HG02642 (cell line): ENCODE measurements around the gene SPINK14.

Experiments used
- ATAC-seq: cut with Tn5 transposase; IDR thresholded peaks from one replicate; pipeline ENCODE4 v1.9.1; 2021; ENCODE audit warnings: mild to moderate bottlenecking; ENCODE audit not compliant: unreplicated experiment, poor library complexity

Gene SPINK14, protein sequence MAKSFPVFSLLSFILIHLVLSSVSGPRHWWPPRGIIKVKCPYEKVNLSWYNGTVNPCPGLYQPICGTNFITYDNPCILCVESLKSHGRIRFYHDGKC

DNA sequence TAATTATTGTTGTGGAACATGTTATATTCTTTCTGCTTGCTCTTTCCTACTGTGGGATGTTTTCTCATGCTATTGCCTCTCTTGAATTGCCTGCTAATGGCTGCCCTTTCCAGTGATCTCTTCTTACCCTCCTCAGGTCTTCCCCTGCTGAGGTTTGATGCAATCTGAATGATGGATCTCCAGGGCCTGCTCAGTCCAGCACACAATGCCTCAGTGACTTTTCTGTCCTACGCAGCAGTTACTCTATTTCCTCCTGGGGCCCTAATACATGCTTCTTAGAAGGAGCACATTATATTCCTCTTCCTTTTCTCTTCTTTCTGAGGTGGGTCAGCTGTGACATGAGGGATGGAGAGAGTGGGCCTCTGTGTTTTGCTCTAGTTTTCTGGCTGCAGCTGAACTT, at the start of gene SPINK14:
SPINK14 (plus strand) TSS at position 301 of the 400 bp plus-strand sequence. CDS start 1,187 bp downstream, outside the sequence.
- no peak for ATAC-seq

DNA sequence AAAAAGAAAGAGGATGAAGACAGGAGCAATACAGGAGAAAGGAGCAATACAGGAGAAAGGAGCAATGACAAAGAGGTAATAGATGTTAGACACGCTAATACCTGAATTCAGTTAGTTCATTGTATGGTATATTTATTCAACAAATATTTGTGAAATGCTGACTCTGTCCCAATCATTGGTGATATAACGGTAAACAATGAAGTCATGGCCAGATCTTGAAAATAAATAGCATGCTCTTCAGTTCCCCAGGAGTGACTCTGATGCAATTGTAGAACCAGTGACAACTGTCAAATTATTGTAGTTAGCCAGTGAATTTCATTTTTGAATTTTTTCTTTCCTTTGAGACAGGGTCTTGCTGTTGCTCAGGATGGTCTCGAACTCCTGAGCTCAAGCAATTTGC, 48.0 kb upstream of the SPINK14 start:
- no peak for ATAC-seq

DNA sequence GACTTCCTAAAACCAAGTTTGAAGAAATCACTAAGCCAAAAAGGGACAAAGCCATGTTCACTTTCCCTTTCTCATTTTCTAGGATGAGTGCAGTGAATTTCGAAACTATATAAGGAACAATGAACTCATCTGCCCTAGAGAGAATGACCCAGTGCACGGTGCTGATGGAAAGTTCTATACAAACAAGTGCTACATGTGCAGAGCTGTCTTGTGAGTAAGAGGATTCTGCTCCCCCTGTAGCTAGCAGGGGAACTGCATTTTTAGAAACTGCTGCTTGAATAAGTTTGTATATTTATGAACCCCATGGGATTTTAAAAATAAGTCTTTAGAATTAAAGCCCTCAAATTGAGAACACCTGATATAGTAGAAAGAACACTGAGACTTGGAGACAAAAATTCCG, 42.7 kb upstream of the SPINK14 start:
- ATAC-seq: no peak

DNA sequence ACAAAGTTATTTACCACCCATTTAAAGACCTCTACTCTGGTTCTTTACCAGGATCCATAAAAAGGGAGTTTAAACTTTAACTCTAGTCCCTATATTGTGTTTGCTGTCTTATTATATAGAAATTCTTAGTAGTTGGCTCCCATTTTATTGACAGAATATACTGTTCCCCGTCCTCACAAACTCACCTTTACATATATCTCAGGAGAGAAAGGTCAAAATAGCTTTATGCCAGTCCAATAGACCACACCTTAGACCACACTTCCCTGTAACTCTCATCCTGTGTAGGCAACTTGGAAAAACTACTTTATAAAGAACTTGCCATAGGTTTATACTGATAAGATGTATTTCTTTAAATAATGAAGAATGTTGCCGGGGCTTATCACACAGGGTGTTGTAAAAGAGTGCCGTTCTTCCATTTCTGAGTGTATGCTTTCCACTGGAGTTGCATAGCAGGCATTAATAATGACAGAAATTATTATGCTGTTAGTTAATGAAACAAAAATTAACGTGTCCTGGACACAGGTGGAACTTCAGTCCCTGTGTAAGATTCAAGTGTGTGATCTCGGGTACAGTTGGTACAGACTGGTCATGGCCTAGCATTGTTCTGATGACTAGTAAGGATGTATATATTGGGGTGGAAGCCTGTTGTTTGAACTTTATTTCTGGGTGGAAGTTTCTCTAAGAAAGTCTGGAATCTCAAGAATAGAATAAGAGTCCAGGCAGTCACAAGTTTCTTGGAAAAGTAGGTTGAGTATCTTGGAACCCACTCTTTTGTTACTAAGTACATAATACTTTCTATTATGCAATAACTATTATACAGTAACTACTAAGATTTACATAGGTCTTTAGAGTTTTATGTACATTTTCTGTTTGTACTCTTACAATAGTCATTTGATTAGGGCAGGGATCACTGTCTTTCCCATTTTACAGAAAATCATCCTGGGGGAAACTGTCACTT, 33.0 kb upstream of the SPINK14 start:
- no peak for ATAC-seq

DNA sequence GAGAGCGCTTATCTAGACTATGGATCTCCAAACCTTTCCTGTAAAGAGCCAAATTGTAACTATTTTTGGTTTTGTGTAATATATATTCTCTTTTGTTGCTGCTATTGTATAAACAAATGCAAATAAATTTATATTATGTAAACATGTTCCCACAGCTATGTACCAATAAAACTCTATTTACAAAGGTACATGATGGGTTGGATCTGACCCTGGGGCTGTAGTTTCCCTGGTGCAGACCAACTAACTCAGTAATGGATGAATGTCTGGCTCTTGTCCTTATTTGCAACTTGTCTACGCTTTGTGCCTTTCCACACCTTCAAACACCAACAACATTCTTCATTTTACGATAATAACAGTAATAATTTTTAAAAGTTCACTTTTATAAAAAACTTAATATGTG, 27.5 kb upstream of the SPINK14 start:
- ATAC-seq: no peak

DNA sequence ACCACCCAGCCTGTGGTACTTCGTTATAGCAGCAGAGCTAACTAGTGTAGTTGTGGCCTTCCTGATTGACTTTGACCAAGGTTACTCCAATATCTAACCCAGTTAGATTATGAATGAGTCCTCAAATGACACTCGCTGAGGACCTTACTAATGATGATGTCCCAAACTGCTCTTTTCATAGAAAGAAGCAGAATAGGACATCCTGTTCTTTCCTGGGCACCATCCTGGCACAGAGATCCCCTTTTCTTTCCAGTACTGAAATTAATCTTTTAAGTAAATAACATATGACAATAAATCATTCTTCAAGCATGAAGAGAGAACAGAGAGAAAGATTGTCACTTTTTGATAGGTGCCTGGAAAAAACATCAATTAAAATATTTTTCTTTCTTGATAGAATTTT, 26.7 kb upstream of the SPINK14 start:
- no peak for ATAC-seq

DNA sequence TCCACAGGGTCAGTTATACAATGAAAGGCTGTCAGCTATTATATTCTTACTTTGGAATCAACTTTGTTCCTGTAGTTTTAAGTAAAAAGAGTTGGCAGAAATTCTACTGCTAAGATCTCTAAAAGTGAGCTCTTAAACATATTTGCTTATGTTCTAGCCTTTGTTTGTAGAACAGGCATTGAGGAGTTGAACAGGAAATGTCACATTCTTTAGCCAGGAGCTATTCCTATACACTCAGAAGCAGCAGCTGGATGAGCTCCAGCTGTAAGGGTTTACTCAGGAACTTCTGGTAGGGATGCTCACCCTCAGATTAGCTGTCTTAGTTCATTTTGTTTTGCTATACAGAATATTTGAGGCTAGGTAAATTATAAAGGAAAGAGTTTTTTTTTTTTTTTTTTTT, 22.4 kb upstream of the SPINK14 start:
- no peak for ATAC-seq

DNA sequence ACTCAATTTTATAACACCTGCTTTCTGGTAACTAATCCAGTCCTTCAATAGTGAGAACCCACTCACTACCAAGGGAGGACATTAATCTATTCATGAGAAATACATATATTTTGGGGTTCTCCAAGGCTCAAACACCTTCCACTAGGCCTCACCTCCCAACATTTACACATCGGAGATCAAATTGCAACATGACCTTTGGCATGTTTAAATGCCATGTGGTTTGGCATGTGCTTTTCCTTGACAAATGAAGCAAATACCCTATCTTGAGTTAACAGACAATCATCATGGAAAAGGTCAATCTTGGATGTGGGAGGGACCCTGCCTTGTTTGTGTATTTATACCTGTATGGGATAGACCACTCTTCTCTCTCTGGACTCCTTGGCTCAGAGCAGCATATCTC, 21.9 kb upstream of the SPINK14 start:
- no peak for ATAC-seq

DNA sequence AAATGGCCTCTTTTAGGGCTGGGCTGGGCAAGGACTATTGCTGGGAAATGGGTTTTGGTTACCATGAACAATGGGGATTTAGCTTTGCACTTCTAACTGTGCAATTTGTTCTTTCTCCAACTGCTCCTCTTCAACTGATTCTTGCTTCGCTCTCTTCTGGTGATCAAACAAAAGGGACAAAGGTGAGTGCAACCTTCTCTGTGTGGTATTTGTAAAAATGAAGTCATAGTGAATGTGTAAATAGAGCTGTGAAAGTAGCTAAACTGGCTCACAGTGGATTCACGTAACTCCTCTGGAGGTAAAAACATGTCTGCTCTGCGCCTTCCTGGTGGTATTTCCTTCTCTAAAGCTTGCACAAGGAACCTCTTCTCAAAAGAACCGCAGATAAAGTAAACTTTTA, 20.9 kb upstream of the SPINK14 start:
- no peak for ATAC-seq

DNA sequence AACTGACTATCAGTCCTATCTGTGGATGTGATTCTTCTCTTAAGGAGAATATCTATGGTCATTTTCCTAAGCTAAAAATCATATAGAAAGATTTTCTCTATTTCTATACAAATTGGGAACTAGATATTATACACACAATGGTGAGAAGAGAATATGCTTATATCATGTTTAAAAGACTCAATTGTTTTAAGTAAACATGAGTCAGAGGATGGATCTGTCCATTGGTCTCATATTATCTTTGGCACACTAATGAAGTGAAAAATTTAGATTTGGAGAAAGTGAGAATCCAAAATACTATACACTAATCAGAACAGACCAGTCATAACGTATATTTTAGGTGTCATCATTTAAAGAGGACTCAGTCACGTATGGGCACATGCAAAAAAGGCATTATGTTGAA, 16.5 kb upstream of the SPINK14 start:
- ATAC-seq: no peak

DNA sequence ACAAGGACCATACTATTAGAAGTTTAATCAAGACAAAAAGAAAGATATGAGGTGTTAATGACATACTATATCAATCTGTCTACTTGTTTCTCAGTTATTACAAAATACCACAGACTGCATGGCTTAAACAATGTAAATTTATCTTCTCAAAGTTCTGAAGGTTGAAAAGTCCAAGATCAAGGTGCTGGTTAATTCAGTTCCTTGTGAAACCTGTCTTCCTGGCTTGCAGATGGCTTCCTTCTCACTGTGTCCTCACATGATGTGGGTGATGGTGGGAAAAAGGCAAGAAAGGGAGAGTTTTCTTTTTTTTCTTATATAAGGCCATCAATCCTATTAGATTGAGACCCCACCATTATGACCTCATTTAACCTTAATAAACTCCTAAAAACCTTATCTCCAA, 15.6 kb upstream of the SPINK14 start:
- no peak for ATAC-seq

DNA sequence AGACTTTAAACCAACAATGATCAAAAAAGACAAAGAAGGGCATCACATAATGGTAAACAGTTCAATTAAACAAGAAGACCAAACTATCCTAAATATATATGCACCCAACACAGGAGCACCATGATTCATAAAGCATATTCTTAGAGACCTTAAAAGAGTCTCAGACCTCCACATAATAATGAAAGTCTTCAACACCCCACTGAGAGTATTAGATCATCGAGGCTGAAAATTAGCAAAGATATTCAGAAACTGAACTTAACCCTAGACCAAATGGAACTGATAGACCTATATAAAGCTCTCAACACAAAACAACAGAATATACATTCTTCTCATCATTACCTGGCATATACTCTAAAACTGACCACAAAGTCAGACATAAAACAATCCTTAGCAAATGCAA, 11.7 kb upstream of the SPINK14 start:
- no peak for ATAC-seq

DNA sequence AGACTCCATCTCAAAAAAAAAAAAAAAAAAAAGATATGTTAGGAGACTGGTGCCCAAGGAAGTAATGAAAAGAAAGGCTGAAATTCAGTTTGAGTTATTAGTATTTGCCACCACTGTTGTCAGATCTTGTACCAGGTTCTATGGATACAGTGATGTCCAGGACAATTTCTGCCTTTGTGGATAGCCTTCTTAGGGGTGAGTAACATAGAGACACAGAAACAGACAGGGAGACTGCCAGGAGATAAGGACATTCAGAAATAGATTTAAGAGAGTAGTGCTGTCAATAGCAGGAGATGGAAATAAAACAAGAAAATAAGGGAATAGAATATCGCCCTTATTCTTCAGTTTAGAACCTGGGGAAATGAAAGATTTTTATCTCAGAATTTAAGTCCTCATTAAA, 6.3 kb upstream of the SPINK14 start:
- ATAC-seq: no peak

DNA sequence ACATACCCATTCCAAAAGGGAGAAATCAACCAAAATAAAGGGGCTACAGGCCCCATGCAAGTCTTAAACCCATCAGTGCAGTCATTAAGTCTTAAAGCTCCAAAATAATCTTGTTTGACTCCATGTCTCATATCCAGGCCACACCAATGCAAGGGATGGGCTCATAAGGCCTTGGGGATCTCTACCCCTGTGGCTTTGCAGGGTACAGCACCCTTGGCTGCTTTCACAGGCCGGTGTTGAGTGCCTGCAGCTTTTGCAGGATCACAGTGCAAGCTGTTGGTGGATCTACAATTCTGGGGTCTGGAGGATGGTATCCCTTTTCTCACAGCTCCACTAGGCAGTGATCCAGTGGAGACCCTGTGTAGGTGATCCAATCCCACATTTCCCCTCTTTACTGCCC, 5.0 kb upstream of the SPINK14 start:
- ATAC-seq: no peak

DNA sequence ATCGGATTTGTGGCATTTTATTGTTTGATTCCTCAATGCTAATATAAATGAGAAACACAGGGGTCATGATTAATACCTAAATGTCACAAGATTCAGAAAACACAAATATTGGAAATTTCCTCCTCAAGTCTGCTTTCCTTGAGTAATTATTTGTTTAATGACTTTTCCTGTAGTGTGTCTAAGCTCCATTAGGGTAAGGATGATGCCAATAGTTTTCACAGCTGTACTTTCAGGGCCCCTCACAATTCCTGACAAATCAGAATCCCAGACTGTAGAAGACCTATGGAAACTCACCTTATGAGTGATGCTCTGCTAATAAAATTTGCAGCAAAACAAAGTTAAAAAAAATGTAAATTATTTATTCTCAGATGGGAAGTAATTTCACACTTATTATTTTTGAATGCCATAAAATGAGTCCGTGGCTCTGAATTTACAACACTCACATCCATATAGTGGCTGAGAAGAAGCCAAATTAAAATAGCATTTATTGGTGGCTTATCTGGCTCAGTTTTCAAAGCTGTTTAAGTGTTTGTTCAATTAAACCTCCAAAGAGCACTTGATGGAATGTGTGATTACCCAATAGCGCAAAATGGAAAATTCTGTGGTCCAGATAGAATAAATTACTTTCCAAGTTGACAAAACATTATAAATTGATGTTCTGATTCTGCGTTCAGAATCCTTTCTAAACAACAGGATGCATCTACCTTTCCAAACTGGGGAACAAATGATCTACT, 1.6 kb upstream of the SPINK14 start:
- no peak for ATAC-seq

DNA sequence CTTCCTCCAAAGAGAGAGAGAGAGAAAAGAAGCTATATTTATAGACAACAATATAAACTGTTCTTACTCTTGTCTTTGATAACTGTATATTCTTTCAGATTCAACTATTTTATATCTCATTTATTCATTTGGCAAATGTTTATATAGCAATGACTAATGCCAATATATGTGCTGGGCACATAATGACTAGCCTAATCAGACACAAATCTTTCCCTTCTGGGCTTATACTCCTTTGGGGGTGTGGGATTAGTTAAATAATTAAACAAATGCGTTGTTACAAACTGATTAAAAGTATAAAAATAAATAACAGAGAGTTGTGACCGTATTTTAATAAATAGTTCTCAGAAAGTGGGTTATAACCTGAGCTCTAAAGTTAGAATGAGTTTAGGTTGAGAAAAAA, 4.0 kb downstream of the SPINK14 start:
- ATAC-seq: no peak

DNA sequence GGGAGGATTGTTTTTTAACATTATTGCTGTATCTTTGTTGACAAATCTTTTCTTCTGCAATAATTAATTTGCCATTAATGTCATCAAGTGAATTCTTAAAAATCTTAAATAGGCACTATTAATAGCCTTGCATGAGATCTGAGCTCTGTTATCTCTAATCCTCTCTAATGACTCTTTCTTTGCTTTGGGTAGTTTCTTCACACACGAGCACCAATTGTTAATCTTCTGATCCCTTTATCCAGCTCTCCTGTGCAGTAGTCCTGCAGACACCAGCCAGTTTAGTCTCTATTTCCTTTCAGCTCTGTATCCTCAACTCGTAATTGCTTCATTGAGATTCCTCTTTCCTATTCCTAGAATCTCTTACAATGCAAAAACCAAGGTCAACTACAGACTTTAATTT, 8.1 kb downstream of the SPINK14 start:
- ATAC-seq: no peak

DNA sequence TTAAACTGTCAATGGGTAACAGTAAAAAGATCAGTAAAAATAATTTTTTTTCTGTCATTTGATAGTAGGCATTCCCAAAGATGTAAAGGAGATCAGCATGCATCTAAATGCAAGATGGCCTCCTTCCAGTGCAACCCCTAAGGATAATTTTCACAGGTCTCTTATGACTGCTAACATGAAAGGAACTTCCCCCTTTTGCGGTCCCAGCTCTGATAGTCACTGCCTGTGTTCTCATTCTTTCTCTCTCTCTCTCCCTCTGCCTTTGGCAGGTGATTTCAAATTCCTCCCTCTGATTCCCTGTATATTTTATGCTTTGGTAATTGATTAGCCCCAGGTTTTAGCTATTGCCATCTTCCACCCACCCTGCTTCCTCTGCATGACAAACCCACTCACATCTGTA, 8.9 kb downstream of the SPINK14 start:
- no peak for ATAC-seq

DNA sequence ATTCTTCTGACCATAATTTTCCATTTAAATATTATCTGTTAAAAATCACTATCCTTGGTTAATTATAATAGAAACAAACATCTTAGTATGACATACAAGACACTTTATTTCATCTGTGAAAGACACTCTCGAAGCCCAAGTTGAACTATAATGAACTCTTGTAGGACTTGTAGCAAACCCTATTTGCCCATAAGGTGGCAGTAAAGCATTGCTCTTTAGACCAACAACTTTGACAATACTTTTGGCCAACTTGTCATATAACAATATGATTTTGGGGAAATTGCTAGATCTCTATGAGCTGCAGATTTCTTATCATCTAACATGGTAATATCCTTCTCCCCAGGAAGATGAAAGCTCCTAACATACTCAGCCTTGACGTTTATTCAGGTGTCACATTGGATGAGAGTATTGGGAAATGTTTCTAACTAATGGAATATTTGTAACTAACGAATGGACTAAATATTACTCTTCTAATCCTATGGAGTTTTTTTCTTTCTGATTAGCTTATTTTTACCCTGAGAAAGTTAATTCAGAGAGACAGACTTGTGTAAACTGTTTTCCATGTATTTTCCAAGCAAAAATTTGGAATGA, 11.0 kb downstream of the SPINK14 start:
- peak; percentile 53 for ATAC-seq

DNA sequence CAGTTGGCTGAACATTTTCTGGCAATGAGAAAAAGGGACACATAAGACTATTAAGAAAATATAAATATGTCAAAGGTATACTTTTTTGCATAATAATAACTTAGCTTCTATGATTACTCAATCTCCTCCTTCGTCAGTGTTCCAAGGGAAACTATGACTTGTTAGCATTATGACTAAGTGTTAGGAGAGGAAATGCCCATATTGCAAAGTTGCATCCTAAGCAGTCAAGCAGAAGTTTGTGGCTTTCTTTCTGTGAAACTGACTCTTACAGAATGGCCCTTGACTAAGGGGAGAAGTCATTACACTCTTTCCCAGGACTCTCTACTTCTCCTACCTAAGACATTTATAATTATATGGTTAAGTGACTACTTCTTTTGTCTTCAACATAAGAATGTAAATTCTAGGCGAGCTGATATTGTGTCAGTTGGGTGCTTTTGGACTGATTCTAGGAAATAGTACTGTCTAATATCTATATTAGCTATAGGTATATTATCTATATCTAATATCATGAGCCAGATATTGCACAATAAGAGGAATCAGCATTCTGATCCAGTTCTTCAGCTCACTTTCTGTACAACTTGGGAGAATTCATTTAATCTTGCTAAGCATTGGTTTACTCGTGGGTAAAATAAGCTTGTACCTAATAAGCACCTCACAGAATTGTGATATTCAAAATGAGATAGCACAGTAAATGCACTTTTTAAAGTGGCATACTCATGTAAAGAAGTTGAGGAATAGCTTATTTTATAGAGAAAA, 18.1 kb downstream of the SPINK14 start:
- no peak for ATAC-seq
